GM19238 (cell line): ENCODE data around the gene SLC35G1.

ENCODE experiments used
- DNase-seq: peaks from one replicate; pipeline ENCODE4 v3.0.0; 2011; ENCODE audit warnings: low spot score; ENCODE audit not compliant: insufficient read length

The SLC35G1 gene

DNA sequence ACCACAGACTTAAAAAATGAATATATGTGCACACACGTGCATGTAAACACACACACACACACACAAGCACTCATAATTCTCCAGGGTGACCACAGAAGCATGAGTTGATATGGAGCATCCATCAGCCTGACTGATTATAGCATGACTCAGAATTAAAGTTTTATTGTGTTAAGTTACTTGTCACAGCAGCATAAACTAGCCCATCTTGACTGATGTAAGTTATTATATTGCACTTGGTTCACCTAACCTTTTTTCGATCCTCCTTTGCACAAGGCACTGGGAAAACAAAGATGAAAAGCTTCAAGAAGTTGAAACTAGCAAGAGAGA is 18.8 kb upstream of the SLC35G1 start:
- DNase-seq = no peak

DNA sequence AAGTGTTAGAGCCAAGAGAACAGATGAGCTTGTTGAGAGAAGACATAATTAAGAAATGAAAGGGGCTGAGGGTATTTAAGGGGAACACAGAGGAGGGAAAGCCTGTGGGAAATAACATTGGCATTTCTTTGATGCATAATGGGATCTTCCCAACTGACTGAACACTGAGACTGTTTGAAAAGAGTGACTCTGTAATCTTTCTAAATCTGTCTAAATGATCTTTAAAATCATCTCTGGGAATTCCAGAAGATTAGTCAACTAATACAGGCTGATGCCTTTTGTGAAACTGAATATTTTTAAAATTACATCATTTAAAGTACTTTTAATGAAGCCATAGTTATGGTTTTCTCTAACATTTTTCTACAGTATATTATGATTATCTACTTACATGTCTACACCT is 17.4 kb upstream of the SLC35G1 start:
- no peak for DNase-seq

DNA sequence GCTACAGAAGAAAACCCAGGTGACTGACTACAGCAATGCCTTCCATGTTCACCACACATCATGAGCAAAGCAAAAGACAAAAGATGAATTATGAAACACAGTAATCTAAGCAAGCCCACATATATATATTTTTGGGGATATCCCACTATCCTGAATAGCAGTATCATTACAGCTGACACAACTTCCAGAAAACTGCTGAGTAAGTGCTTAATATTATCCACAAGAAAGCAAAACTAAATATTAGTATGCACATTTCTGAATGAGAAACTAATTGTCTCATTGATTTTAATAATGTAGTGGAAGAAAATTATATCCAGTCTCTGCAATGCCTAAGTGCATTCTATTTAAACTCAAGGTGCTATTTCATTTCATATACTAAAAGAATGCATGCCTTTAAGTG is 14.5 kb upstream of the SLC35G1 start:
- DNase-seq = no peak

DNA sequence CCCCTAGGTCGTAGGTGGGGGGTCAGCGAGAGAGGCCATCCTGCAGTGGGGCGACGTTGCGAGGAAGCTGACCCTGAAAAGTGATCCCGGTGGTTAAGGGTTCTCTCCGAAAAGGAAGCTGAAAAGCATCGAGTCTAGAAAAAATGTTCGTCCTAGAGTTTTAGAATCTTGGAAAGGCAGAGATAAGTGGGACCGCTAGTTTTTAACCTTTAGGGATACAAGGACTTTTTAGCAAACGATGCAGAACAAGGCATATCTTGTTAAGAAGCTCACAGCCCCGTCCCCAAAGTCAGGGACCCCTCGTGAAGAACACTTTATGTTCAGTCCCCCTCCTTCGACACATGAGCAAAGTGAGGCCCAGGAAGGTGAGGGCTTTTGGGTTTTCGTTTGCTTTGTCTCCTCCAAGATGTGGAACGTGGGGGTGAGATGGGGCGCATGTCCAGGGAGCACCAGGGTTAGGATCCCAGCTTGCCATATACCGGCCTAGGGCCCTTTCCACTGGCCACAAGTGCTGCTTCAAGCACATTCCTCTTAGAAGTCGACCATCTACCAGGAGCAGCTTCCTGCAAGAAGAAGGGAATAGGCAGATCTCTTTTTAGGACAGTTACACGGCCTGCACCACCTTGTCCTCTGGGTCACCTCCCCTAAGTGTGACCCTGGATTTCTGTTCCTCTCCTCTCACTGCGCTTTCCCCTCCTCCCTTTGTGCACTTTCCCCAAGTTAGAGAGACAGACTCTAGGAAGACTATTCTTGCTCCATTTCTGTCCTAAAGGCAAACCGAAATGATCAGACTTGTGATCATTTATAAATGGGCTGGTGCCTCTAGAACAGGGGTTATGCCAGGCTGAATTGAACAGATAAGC is 969 bp downstream of the SLC35G1 start:
- no peak for DNase-seq

DNA sequence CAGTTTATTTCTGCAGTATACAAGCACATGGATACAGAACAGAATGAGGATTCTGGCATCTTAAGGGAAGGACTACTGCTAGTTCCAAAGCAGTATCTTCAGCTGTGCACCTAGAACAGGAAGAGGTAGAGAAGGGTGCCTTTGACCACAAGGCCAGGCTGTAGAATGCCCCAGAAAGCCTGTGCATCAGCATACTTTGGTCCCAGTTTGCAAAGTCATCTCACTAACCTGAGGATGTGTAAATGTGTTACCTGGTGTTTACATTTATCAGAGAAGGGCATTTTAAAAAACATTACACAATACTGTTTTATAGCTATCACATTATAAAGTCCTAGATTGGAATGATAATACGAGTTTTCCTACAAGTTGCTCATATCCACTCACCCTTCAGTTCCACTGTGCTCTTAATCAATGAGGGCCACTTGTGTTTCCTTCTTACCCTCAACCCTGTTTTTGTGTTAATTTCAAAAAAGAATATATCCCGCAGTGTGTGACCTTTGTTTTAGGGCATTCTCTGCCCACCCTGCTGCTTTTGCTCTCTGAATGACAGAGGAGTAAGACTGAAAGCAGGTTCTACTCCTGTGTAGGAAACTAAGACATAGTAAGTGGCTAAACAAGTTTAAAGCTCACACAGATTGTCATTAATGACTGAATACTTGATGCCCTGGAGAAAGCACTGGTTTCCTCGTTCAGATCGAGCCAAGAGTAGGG is 3.4 kb downstream of the SLC35G1 start:
- no peak for DNase-seq

DNA sequence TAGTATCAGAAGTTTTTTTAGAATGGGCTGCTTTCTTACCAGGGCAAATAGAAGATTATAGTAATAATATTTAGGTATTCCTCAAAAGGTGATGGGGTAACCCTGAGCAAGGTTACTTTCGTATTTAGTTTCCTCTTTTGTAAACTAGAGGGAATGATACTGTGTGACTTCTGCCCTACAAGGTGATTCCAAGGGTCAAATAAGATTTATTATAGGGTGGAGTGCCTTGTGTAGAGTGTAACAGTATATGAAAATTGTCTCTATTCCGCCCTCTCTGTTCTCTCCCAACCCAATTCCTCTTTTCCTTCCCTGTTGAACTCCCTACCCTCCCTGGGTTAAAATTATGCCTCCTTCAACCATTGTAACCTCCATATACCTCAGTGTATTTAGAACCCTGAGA is 5.3 kb downstream of the SLC35G1 start:
- no peak for DNase-seq

DNA sequence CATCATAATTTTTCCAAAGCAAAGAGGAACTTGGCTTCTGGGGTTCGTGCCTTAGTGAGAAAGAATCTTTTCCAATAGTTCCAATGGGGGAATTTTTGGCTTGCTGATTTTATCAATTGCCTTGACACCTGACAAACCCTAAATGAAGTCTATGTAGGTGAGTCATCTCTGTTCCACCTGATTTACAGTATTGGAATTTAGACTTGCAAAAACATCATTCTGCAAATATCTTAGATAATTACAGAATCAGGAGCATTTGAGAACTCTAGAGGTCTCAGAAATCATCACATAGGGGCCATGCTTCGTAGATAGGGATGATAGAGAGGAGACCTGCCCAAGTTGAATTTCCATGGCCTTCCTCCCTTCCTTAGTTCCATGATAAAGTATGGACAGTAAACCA is 9.3 kb downstream of the SLC35G1 start:
- DNase-seq = no peak

DNA sequence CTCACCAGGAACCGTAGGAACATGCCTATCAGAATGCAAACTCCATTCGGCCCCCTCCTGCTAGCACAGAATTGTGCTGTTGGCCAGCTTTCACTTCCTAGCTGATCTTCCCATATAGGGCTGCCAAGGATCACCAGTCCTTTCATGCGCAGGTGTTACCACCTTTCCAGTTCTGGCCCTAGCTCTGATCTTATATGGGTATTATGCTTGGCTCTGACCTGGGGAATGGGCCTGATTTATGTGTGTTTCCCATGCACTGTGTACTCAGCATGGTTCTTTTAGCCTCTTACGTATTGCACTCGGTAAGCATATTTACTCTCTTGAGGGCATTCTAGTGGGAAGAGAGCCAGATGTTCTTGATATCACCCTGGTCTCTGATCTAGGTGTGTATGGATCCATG is 11.1 kb downstream of the SLC35G1 start:
- DNase-seq = no peak

DNA sequence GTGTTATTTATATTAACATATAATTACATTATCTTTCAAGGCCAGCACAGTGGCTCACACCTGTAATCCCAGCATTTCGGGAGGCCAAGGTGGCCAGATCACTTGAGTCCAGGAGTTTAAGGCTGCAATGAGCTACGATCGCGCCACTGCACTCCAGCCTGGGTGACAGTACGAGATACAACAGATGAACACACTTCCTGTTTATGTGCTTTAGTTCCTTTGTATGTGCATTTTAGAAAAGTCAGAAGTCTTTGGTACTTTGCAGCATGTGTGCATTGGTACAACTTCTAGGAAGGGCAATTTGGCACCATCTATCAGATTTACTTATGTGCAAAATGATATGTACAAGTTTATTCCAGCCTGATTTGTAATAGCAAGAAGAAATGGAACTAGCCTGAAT is 13.3 kb downstream of the SLC35G1 start:
- DNase-seq = no peak

DNA sequence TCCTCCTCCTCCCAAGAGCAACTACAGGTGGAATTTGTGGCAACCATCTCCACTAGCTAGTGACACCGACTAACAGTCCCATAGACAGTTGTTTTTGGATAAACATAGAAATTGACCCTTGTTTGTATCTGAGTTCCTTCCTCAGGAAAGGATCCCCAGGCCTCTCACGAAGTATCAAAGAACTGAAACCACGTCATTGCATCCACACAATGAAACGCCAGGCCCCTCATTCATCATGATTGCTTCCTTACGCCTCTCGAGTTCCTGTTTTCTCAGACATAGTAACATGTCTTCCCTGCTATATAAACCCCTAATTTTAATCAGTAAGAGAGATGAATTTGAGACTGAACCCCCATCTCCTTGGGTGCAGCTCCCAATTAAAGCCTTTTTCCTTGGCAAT is 18.1 kb downstream of the SLC35G1 start:
- no peak for DNase-seq

DNA sequence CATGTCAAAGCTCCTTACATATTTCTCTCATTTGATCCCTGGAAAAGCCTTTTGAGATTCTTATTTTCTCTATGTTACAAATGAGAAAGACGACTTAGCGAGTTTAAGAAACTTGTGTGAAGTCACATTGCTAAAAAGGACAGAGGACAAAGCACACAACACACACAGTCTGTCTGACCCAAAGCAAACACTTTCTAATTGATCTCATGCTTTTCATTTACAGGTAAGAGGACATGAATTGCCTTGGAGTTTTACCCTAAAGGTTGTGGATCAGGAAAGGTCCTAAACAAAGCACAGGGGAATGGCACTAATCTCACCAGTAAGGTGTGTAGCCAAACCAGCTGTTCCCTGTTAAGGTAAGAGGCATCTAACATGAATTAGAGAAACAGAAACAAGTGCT is 18.7 kb downstream of the SLC35G1 start:
- no peak for DNase-seq

DNA sequence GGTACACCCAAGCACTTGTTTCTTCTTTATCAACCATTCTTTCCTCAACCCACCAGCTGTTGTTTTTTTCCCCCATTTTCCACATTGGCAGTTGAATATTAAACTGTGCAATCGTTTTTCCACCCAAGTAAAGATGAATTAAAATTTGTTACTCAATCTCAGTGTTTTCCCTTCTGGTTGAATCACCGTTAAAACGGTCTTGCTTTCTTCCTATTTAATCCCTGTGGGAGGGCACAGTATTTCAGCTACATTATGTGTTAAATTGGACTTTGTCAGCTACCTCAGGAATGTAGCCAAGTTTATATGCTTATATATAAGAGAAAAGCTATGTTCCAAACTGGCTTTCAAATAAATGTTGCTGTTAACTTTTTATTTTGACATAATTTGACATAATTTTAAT is 19.9 kb downstream of the SLC35G1 start:
- DNase-seq = no peak

DNA sequence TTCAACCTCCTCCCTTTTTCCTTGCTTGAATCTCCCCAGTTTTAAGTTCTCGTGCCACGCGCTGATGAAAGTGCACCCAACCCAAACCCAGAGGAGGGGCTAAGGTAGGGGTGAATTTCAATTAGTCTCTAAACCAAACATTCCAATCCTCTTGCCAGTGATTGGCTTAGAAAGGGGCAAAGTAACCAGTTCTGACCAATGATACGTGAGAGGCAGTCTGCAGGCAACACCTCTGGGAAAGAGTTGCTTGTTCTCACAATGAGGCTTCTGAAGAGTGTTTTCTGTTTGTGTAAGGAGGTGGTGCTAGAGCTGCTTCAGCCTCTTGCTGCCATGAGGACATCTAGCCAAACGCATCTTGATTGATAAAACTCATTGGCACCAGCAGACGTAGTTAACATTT is 21.8 kb downstream of the SLC35G1 start:
- no peak for DNase-seq

DNA sequence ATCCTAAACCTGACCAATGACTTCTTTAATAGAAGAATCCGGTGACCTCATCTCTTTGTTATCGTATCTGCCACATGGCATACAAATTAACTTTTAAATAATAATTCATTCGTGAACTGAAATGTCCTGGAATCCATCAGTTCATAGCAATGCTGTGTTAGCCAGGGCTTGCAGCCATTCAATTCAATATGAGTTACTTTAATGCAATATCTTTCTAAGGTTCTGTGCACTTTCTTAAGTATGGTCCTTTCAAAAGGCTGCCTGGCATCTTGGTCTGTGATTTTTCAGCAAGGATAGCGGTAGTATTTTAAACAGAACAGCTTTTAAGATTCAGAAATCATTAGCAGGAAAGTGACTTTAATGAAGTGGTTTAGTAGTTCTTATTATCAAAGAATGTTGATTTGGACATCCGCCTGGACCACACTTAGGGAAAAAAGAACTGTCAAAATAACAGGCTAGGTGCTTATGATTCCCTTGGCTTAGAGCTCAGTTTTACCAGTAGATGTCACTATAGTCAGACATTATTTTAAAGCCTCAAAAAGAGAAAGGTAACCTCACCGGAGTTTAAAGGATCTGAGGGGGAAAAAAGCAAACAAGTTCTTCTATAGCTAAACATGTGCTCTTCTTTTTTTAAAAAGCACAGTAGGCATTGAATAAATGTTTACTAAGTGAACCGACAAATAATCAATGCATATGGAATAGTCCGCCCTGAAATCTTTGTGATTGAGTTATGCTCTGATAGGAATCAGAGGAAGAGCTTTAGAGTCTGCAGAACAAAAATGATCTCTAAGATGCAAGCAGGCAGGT is 22.7 kb downstream of the SLC35G1 start:
- no peak for DNase-seq

DNA sequence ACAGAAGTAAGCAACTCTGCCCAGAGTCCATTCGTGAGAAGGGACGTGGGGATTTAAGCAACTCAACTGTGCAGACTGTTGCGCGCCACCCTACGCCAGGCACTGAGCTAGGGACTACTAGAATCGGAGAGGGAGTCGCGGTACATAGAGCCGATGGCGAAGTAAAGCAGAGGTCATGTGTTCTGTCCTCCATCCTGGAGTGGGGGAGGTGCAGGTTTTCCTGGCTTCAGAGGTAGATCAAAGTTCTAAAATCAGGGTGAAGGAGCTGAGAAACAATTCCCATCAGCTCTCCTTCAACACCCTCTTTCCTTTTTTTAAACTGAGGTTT is 23.2 kb downstream of the SLC35G1 start:
- no peak for DNase-seq

DNA sequence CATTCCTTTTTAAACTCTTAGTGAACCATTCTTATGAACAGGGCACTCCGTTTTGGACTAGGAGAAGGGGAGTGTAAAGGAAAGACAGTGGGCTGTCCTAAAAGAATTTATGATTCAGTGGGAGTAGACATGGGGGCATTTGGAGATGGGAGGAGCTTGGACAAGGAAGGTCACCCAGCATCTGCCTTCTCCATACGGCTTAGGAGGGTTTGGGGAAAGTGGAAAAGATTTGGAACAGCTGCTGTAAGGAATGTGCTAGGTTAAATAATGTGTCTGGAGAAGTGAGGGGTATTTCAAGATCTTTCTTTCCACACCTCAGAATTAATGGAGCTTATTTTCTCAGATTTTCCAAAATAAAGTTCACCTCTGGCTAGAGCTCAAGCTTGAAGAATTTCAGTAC is 24.0 kb downstream of the SLC35G1 start:
- no peak for DNase-seq

DNA sequence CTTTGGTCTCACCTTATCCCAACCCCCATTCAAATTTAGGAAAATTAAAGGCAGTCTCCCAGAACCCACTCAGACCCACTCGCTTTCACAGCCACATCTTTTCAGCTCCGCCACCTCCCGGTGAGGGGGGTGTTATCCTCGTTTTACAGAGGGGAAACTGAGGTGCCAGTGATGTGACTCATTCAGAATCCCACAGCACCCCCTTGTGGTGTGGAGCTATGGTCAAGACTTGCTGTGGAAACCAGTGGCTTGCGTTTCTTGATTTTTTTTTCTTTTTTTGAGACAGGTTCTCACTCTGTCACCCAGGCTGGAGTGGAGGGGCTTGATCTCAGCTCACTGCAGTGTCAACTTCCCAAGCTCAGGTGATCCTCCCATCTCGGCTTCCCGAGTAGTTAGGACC is 27.6 kb downstream of the SLC35G1 start:
- DNase-seq = no peak

DNA sequence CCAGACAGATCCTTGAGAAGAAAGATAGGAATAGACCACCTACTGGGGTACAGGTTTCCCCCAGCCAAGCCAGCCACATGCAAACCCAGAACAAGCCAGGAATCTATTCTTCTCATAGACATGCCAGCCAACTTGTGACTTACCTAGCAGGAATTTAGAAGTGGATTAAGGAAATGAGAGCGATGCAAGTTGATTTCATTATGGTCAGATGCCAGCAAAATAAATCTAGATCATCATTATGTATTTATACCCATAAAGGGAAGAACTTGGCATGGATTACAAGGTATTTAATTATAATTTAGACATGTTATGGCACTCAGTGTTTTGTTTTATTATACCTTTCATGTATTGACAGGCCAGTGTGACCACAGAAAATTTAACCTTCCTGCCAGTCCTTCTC is 32.8 kb downstream of the SLC35G1 start:
- no peak for DNase-seq

DNA sequence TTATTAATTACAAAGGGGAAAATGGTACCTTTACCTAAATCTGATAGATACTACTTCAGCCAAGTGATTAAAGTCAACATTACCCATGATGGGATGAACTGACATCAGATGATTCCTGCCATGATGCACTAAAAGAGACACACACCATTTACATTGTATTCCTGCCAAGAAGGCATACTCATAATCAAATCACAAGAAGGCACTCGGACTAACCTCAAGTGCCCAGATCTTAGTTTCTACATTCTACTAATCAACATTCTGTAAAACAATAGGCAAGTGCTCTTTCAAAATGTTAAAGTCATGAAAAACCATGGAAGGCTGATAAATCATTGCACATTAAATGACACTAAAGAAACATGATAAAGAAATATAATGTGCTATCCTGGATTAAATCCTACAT is 44.4 kb downstream of the SLC35G1 start:
- no peak for DNase-seq

DNA sequence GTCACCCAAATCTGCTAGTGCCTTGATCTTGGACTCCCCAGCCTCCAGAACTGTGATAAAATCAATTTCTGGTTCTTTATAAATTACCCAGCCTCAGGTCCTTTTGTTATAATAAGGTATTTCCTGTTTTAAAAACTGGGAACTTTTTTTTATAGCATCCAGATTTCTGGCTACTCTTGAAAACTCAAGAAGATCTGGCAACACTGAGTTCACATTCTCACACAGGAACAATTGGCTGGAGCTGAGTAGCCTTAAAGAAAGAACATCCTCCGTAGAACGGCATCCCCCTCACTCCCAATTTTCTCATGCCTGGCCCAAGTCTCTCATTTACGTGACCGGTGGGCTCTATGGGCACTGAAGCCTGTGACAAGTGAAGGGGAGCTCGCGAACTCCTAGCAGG is 47.1 kb downstream of the SLC35G1 start:
- no peak for DNase-seq

DNA sequence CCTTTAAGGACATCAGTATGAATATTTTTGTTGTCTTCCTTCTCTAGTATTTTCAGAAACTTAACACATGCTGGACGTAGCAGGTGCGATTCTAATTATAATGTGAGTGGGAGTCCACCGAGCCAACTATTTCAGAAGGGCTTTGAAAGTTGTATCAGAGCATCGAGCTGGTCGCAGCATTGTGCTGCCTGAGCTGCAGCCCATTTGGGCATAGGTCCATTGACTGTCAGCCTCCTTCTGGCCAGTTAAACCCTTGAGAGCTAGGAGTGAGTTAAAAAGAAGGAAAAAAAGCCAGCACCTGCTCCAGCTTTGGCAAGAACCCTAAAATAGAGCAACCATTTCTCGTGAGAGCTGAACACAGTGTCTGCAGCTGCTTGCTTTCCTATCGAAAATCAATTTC is 47.8 kb downstream of the SLC35G1 start:
- no peak for DNase-seq

DNA sequence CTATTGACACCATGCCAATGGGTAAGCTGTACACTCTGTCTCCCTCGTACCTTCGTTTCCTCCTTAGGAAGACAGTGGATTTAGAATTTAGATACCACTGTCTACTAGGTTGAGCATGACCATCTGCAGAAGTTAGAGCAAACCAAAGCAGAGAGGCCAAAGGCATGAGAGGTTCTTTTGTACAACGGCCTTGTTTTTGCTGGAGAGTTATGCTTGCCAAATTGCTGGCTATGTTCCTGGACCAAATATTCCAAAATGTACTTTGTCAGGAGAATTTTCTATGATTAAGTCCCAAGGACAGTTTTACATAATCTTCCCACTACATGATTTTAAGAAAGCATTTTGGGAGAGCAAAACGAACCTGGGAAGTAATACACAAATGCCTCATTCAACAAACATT is 52.0 kb downstream of the SLC35G1 start:
- DNase-seq = no peak

DNA sequence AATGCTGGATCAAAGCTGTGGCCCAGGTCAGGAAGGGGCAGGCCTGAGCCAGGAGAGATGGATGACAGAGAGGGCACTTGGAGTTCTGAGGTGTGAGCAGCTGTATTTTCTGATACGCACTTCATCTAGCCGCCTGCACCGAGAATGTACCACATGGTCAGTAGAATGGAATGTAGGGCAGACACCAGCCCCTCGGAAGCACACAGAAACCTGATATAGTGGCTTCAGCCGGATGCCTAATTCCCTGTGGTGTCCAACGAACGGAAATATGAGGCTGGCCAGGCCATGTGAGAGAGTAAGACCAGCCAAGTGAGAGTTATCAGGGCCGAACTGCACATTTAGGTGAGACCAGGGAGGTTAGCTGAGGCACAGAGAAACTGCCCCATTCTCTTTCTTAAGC is 53.3 kb downstream of the SLC35G1 start:
- DNase-seq = no peak
